IMR-90 (cell line): ENCODE measurements around the gene IQGAP2. TPM values are rescaled to one million over a fixed set of nuclear protein-coding genes. Genes with fewer than 3 reads are reported as not detected.
A peak's percentile ranks its signal among the peaks of the same experiment; 100 is the strongest.

ENCODE experiments used
- ATAC-seq: fragments of 200-7000 bp; cut with Tn5 transposase; 2 replicates; pipeline ENCODE4 v1.9.1; 2020; ENCODE audit warnings: low read depth, mild to moderate bottlenecking, moderate library complexity
- BruUV-seq: library from RNA; stranded (reverse); fragments of 400-500 nt; replicated peaks from 2 replicates; lab custom pipeline; 2021; lab: Mats Ljungman, UMichigan
- CTCF ChIA-PET: fragments of 300-600 bp; formaldehyde crosslinking; extraction: SDS; loops from one replicate; lab custom pipeline; 2021; ENCODE audit warnings: antibody characterized with exemption; lab: Yijun Ruan, JAX
- POLR2A ChIA-PET: fragments of 300-600 bp; sonication (Branson Sonifier 250); formaldehyde crosslinking; loops from one replicate; lab custom pipeline; 2022; ENCODE audit warnings: antibody characterized with exemption; ENCODE audit not compliant: unreplicated experiment; lab: Charles Lee
- DNase-seq: peaks from one replicate; pipeline ENCODE4 v3.0.0; 2013
- H2AFZ ChIP-seq: replicated peaks from 2 replicates; pipeline ENCODE3; 2013; ENCODE audit warnings: low read length, mild to moderate bottlenecking; ENCODE audit not compliant: poor library complexity
- H2AK5ac ChIP-seq: 2 replicates; pipeline ENCODE4 v1.6.1; 2013; ENCODE audit warnings: low read depth, low read length, inconsistent platforms
- H2AK9ac ChIP-seq: replicated peaks from 2 replicates; pipeline ENCODE3; 2013; ENCODE audit warnings: mild to moderate bottlenecking, low read depth, low read length, moderate library complexity; ENCODE audit not compliant: poor library complexity
- H2BK120ac ChIP-seq: 2 replicates; pipeline ENCODE4 v1.6.1; 2013; ENCODE audit warnings: low read depth, low read length, inconsistent platforms
- H2BK15ac ChIP-seq: 3 replicates; pipeline ENCODE4 v1.6.1; 2013; ENCODE audit warnings: low read depth, low read length, inconsistent platforms
- H2BK20ac ChIP-seq: 2 replicates; pipeline ENCODE4 v1.6.1; 2013; ENCODE audit warnings: low read depth, mild to moderate bottlenecking, inconsistent platforms, low read length, moderate library complexity
- H2BK5ac ChIP-seq: 2 replicates; pipeline ENCODE4 v1.6.1; 2013; ENCODE audit warnings: mild to moderate bottlenecking, low read depth, low read length, inconsistent platforms; ENCODE audit not compliant: poor library complexity, severe bottlenecking
- H3K14ac ChIP-seq: replicated peaks from 2 replicates; pipeline ENCODE4 v1.6.1; 2013; ENCODE audit warnings: low read depth, low read length, inconsistent platforms
- H3K18ac ChIP-seq: 2 replicates; pipeline ENCODE4 v1.6.1; 2013; ENCODE audit warnings: low read depth, low read length, control low read depth
- H3K23ac ChIP-seq: 2 replicates; pipeline ENCODE4 v1.6.1; 2013; ENCODE audit warnings: low read depth, low read length, inconsistent platforms
- H3K27ac ChIP-seq: 2 replicates; pipeline ENCODE4 v1.5.1; 2013; ENCODE audit warnings: mild to moderate bottlenecking, control low read depth, low read length; ENCODE audit not compliant: insufficient read depth
- H3K27me3 ChIP-seq: 2 replicates; pipeline ENCODE4 v1.6.1; 2013; ENCODE audit warnings: low read length; ENCODE audit not compliant: control insufficient read depth, insufficient read depth
- H3K36me3 ChIP-seq: 2 replicates; pipeline ENCODE4 v1.6.1; 2013; ENCODE audit warnings: low read length, mixed read lengths; ENCODE audit not compliant: control insufficient read depth, insufficient read depth
- H3K4ac ChIP-seq: 2 replicates; pipeline ENCODE4 v1.6.1; 2013; ENCODE audit warnings: low read depth, low read length, inconsistent platforms
- H3K4me1 ChIP-seq: 2 replicates; pipeline ENCODE4 v1.6.1; 2013; ENCODE audit warnings: low read length, mixed read lengths; ENCODE audit not compliant: control insufficient read depth, insufficient read depth
- H3K4me2 ChIP-seq: 2 replicates; pipeline ENCODE4 v1.6.1; 2013; ENCODE audit warnings: low read depth, mild to moderate bottlenecking, control low read depth, low read length, moderate library complexity
- H3K4me3 ChIP-seq: 2 replicates; pipeline ENCODE4 v1.5.1; 2013; ENCODE audit warnings: low read depth, mild to moderate bottlenecking, control low read depth, low read length, moderate library complexity; ENCODE audit not compliant: insufficient read depth
- H3K56ac ChIP-seq: 2 replicates; pipeline ENCODE4 v1.6.1; 2013; ENCODE audit warnings: low read length, inconsistent platforms; ENCODE audit not compliant: insufficient read depth; ENCODE audit errors: extremely low read depth
- H3K79me1 ChIP-seq, 2 experiments: 2 replicates each; pipeline ENCODE4 v1.6.1; 2013; ENCODE audit warnings: low read length in 2 of 2, inconsistent platforms in 1 of 2, low read depth in 1 of 2
- H3K9ac ChIP-seq: 2 replicates; pipeline ENCODE4 v1.6.1; 2013; ENCODE audit warnings: low read depth, low read length, control low read depth
- H3K9me1 ChIP-seq: 2 replicates; pipeline ENCODE4 v1.6.1; 2013; ENCODE audit warnings: low read length, inconsistent platforms; ENCODE audit not compliant: insufficient read depth
- H3K9me3 ChIP-seq: 2 replicates; pipeline ENCODE4 v1.6.1; 2013; ENCODE audit warnings: low read length; ENCODE audit not compliant: control insufficient read depth, insufficient read depth
- H4K20me1 ChIP-seq: 2 replicates; pipeline ENCODE4 v1.6.1; 2013; ENCODE audit warnings: low read length, inconsistent platforms; ENCODE audit not compliant: insufficient read depth
- H4K5ac ChIP-seq: 2 replicates; pipeline ENCODE4 v1.6.1; 2013; ENCODE audit warnings: mild to moderate bottlenecking, low read depth, low read length, control low read depth
- H4K8ac ChIP-seq, 2 experiments: 2 replicates each; pipeline ENCODE4 v1.6.1; 2013; ENCODE audit warnings: low read depth in 2 of 2, low read length in 2 of 2, control low read depth in 1 of 2, inconsistent platforms in 1 of 2
- H4K91ac ChIP-seq: 2 replicates; pipeline ENCODE4 v1.6.1; 2013; ENCODE audit warnings: low read depth, low read length, inconsistent platforms; ENCODE audit not compliant: insufficient read depth
- BHLHE40 ChIP-seq: fragments of 150-350 bp; IDR thresholded peaks from 2 replicates; pipeline ENCODE4 v1.6.1; 2016; ENCODE audit warnings: mild to moderate bottlenecking, low read depth, low read length
- CHD1 ChIP-seq: IDR thresholded peaks from 2 replicates; pipeline ENCODE4 v1.6.1; 2012; ENCODE audit warnings: low read depth, low read length, improper control_type of control experiment
- MXI1 ChIP-seq: IDR thresholded peaks from 2 replicates; pipeline ENCODE4 v1.6.1; 2012; ENCODE audit warnings: low read depth, mild to moderate bottlenecking, low read length, moderate library complexity, borderline replicate concordance
- RAD21 ChIP-seq: IDR thresholded peaks from 2 replicates; pipeline ENCODE4 v1.6.1; 2012; ENCODE audit warnings: low read length, improper control_type of control experiment
- USF2 ChIP-seq: fragments of 150-350 bp; IDR thresholded peaks from 2 replicates; pipeline ENCODE4 v1.6.1; 2017; ENCODE audit warnings: mild to moderate bottlenecking, antibody characterized with exemption, low read length, low read depth
- WGBS, 2 experiments: methylation state at CpG; one replicate each; pipeline versions ENCODE4 v1.1.5 to v1.1.7; 2013; ENCODE audit warnings: missing lambda C conversion rate in 2 of 2; ENCODE audit not compliant: insufficient read length in 1 of 2; ENCODE audit errors: extremely low coverage in 2 of 2; 5-methylcytosine and 5-hydroxymethylcytosine counted together
- dilution Hi-C: fragments of 300-500 bp; cut with HindIII; formaldehyde crosslinking; loops from one replicate; pipeline ENCODE4 v1.14.3; 2018; ENCODE audit warnings: low sequenced_read_pairs; ENCODE audit not compliant: unreplicated experiment
- in situ Hi-C: fragments of 300-500 bp; cut with MboI; formaldehyde crosslinking; loops from 3 replicates; pipeline ENCODE4 v1.14.3; 2019; ENCODE audit warnings: low sequenced_read_pairs, inconsistent platforms, mixed read lengths
- intact Hi-C: fragments of 100-400 bp; cut with micrococcal nuclease; formaldehyde crosslinking; loops from 2 replicates; pipeline ENCODE4 v1.10.0; 2022
- polyA plus RNA-seq, 3 experiments: library from polyadenylated mRNA; depleted of rRNA; stranded (reverse); fragments of >200 nt; gene quantifications; 2 replicates each; pipeline ENCODE4 v1.2.3, GENCODE V29; 2012; ENCODE audit warnings: low replicate concordance in 1 of 3
- total RNA-seq: library from RNA; depleted of rRNA; stranded (reverse); fragments of >200 nt; gene quantifications from 2 replicates; pipeline ENCODE4 v1.2.3, GENCODE V29; 2012

The IQGAP2 gene
- total and polyA plus RNA-seq, 2 of the 4 experiments (the other 2 are of a cell fraction), result 0.21 to 0.36 TPM

DNA sequence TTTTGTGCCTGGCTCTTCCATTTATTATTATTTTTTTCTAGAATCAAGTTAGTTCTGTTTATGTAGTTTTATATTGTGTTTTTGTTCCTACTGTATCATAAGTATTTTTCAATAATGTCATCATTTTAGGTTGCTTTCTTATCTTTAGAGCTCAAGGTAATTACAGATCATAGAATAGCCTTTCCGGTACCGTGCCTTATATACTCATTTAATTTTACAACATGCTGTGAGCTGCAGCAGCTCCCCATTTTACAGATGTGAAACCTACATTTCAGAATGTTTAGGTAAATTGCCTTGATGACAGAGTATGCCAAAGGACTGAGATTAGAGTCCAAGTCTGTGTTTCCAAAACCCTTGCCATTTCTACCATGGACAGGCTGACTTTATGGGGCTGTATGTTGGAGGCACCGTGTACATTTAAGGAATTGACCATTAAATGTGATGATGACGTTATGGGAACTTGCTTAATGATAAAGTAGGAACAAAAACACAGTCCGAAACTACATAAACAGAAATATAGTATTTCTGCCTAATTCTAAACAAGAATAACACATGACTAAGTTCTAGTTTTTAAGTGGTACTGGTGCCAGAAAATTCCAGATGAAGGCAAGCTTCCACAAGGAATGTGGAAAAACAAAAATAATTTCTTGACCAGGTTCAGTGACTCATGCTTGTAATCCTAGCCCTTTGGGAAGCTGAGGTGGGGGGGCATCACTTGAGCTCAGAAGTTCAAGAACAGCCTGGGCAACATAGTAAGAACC lies 97.7 kb downstream of the IQGAP2 start:
- ATAC-seq, result peak; percentile 56
- BruUV-seq, result no TSS peak

More for the DNA sequence above, 97.7 kb downstream of the IQGAP2 start:
- Histone ChIP-seq H2AK9ac (no peak overlapping the region), H3K79me1 (no peaks in the 10 kb centered on the region), H3K9me3 (no peaks in the 10 kb centered on the region), H3K4ac (no peak overlapping the region), H4K8ac (no peak overlapping the region), H3K23ac (no peak overlapping the region), H2BK20ac (no peak overlapping the region), H3K27ac (no peak overlapping the region), H3K9ac (no peak overlapping the region), H3K4me3 (no peak overlapping the region), H3K27me3 (peaks cover 3% of the 10 kb centered on the region), H4K91ac (no peak overlapping the region), H3K4me1 (no peaks in the 10 kb centered on the region), H2BK120ac (no peak overlapping the region), H2AFZ (no peak overlapping the region), H3K14ac (no peak overlapping the region), H3K18ac (no peak overlapping the region), H3K56ac (no peak overlapping the region), H3K9me1 (no peaks in the 10 kb centered on the region), H2BK15ac (no peak overlapping the region), H4K20me1 (no peaks in the 10 kb centered on the region), H2AK5ac (no peak overlapping the region), H3K4me2 (no peak overlapping the region), H2BK5ac (no peak overlapping the region), H4K5ac (no peak overlapping the region), H3K36me3 (no peaks in the 10 kb centered on the region)
- TF ChIP-seq BHLHE40 (no peak), RAD21 (no peak), CHD1 (no peak), MXI1 (no peak), USF2 (no peak)
- CTCF ChIA-PET, result no interaction called here
- WGBS, 2 experiments, result no CpG with 5 or more reads among the region's 5 CpGs
- POLR2A ChIA-PET, result no interaction called here
- dilution Hi-C loops, result no loop called here
- intact Hi-C loops, result loop anchor here (1.0 kb wide), 1 partner anchor 41 kb away; no protein-coding TSS in a partner anchor
- peak; percentile 43 for DNase-seq
- in situ Hi-C loops, result no loop called here
